ENCODE data around the gene MLPH. TPM values are rescaled to one million over a fixed set of nuclear protein-coding genes. Genes with fewer than 3 reads are reported as not detected.

The MLPH gene
- total and polyA plus RNA-seq, 7 donors = 0.91 to 7.8 (median 2.4) TPM

DNA sequence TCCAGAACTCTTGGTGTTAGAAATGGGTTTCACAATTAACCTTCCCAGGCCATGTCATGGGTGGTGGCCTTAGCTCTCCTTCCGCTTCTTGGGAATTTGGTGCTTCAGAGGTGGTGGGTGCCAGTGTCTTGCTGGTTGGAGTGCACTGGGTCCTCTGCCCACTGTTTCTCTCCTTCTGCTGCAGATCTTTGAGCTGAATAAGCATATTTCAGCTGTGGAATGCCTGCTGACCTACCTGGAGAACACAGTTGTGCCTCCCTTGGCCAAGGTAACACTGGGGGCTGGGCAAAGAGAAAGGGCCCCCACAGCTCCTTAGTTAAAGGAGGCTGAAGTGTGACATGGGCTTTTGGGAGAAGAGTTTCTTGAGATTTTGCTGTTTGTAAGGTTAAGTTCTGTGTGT is 47.3 kb downstream of the MLPH start:
- H3K27me3 ChIP-seq (ENCODE audit: insufficient read depth in 3 of 3, low read length in 2 of 3) = no peaks in the 10 kb centered on the region
- H3K9me3 ChIP-seq = no peaks in the 10 kb centered on the region
- no peaks in the 10 kb centered on the region for H3K36me3 ChIP-seq (ENCODE audit: insufficient read depth in 1 of 2, low read depth in 1 of 2)
- H3K4me3 ChIP-seq = no peak overlapping the region
- TF ChIP-seq, protein P1, sequence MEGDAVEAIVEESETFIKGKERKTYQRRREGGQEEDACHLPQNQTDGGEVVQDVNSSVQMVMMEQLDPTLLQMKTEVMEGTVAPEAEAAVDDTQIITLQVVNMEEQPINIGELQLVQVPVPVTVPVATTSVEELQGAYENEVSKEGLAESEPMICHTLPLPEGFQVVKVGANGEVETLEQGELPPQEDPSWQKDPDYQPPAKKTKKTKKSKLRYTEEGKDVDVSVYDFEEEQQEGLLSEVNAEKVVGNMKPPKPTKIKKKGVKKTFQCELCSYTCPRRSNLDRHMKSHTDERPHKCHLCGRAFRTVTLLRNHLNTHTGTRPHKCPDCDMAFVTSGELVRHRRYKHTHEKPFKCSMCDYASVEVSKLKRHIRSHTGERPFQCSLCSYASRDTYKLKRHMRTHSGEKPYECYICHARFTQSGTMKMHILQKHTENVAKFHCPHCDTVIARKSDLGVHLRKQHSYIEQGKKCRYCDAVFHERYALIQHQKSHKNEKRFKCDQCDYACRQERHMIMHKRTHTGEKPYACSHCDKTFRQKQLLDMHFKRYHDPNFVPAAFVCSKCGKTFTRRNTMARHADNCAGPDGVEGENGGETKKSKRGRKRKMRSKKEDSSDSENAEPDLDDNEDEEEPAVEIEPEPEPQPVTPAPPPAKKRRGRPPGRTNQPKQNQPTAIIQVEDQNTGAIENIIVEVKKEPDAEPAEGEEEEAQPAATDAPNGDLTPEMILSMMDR (IDR thresholded peaks at IDR 0.05) = no peak
- intact Hi-C loops (cut with DNase I) = no loop called here
- H3K27ac ChIP-seq = no peak overlapping the region
- DNase-seq (no peak), ATAC-seq (no peak)
- WGBS, 3 donors = 95 to 100% (median 100%) methylated on average over 1 of the region's 1 CpG
- no peaks in the 10 kb centered on the region for H3K4me1 ChIP-seq

DNA sequence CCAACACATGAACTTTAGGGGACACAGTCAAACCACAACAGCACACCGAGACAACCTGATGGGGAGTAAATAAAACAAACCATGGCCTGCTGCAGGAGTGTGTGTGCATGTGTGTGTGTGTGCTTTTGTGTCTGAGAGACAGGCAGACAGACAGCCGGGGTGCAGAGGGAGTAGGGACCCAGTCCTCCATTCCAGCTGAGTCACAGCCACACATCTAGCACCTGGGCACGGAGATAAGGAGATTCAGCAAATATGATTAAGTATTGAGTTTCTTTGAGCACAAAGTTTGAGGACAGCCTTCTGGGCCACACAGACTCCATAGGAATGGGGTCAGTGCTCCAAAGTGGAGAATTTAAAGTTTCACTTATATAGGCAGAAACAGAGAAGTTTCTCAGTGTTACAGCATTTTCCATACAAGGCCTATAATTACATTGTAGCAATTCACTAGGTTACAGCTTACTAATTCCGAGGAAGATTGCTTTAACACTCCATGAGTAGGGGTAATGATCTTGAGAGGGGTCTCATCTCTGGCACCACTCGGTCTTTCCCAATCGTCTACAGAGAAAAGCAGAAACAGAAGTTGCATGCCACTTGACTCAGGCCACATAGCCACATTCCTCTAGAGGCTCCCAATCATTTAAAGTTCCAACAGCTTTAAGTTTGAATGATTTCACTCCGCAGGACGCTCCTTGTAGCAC is 48.5 kb downstream of the MLPH start:
- intact Hi-C loops (cut with DNase I) = no loop called here
- Histone ChIP-seq H3K27ac (no peak overlapping the region), H3K27me3 (ENCODE audit: insufficient read depth in 3 of 3, low read length in 2 of 3) (no peaks in the 10 kb centered on the region), H3K4me3 (no peak overlapping the region), H3K9me3 (no peaks in the 10 kb centered on the region), H3K4me1 (no peaks in the 10 kb centered on the region), H3K36me3 (ENCODE audit: insufficient read depth in 1 of 2, low read depth in 1 of 2) (no peaks in the 10 kb centered on the region)
- WGBS, 3 donors = 92 to 94% (median 93%) methylated on average over 8 of the region's 8 CpGs
- DNase-seq (no peak), ATAC-seq (no peak)
- TF ChIP-seq, protein P1 (IDR thresholded peaks at IDR 0.05) = no peak

DNA sequence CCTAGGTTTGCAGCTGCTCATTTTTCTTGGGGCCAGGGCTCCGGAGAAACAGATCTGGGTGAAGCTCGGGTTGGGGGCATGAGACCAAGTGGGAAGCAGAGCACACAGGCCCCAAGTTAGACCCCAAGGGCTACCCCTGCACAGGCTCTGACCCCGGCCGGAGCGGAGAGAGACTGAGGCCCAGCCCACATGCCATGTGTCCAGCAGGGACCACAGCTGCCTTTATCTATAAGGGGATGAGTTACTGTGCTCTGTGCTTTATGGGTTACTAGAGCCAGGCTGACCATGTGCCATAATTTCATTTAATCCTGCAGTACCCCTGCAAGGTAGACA is 49.0 kb downstream of the MLPH start:
- Histone ChIP-seq H3K27me3 (ENCODE audit: insufficient read depth in 3 of 3, low read length in 2 of 3) (no peaks in the 10 kb centered on the region), H3K4me3 (no peak overlapping the region), H3K4me1 (no peaks in the 10 kb centered on the region), H3K27ac (no peak overlapping the region), H3K9me3 (no peaks in the 10 kb centered on the region), H3K36me3 (ENCODE audit: insufficient read depth in 1 of 2, low read depth in 1 of 2) (no peaks in the 10 kb centered on the region)
- 77 to 94% (median 93%) methylated on average over 5 of the region's 5 CpGs for WGBS, 3 donors
- intact Hi-C loops (cut with DNase I) = no loop called here
- no peak for ATAC-seq
- TF ChIP-seq, protein P1 (IDR thresholded peaks at IDR 0.05) = no peak
- DNase-seq = no peak

DNA sequence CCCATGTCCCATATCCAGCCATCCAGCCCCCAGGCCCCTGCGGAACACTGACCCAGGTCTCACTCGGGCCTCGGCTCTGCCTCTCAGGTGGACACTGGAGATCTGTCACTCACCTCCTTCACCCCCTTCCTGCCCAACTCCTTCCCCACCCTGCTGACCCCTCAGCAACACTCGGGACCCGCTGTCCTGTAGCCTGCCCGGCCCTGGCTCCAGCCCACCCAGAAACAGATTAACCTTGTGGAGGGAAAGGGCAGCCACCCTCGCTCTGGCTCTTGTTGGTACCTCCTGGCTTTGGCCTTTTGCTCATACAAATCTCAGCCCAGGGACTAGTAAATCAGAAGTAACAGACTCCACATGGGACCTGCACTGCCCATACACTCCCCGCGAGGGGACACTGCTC is 49.6 kb downstream of the MLPH start:
- 91 to 98% (median 94%) methylated on average over 9 of the region's 9 CpGs for WGBS, 3 donors
- H3K36me3 ChIP-seq (ENCODE audit: insufficient read depth in 1 of 2, low read depth in 1 of 2) = no peaks in the 10 kb centered on the region
- no peak for ATAC-seq

More for the DNA sequence above, 49.6 kb downstream of the MLPH start:
- no peaks in the 10 kb centered on the region for H3K9me3 ChIP-seq
- no peak overlapping the region for H3K4me3 ChIP-seq
- H3K4me1 ChIP-seq = no peaks in the 10 kb centered on the region
- no peak for DNase-seq
- no peaks in the 10 kb centered on the region for H3K27me3 ChIP-seq (ENCODE audit: insufficient read depth in 3 of 3, low read length in 2 of 3)
- TF ChIP-seq, protein P1 (IDR thresholded peaks at IDR 0.05) = no peak
- intact Hi-C loops (cut with DNase I) = no loop called here
- H3K27ac ChIP-seq = no peak overlapping the region

All from psoas muscle (tissue), 8 donors.